22Rv1 (cell line): ENCODE data around the gene ZNF746.
"Not testable (repeated sequence)": the region's sequence is repeated elsewhere in the genome, so short reads cannot be mapped to it uniquely, and the experiment has no call there.

Experiments used
- H3K27ac ChIP-seq: fragments of 450-650 bp; 2 replicates; pipeline ENCODE4 v1.5.1; 2017
- CTCF ChIP-seq: fragments of 450-650 bp; IDR thresholded peaks from 2 replicates; pipeline ENCODE4 v1.5.1; 2017; ENCODE audit warnings: mild to moderate bottlenecking
- ZFX ChIP-seq: fragments of 450-650 bp; IDR thresholded peaks from 2 replicates; pipeline ENCODE4 v1.6.1; 2017; ENCODE audit warnings: antibody characterized with exemption, borderline replicate concordance

ZNF746 gene

GRCh38 chr7:149449897-149450296 lies 47.7 kb downstream of the ZNF746 start:
- H3K27ac ChIP-seq = no peak overlapping the region
- TF ChIP-seq CTCF (no peak), ZFX (no peak)

GRCh38 chr7:149448961-149449360 lies 48.6 kb downstream of the ZNF746 start:
- H3K27ac ChIP-seq = no peak overlapping the region
- TF ChIP-seq CTCF = no peak
- TF ChIP-seq ZFX = no peak

GRCh38 chr7:149446026-149446425 lies 51.6 kb downstream of the ZNF746 start:
- H3K27ac ChIP-seq = not testable (repeated sequence)

GRCh38 chr7:149444287-149444686 lies 53.3 kb downstream of the ZNF746 start:
- TF ChIP-seq ZFX = no peak
- no peak for TF ChIP-seq CTCF
- H3K27ac ChIP-seq = no peak overlapping the region

GRCh38 chr7:149443523-149443922 lies 54.1 kb downstream of the ZNF746 start:
- TF ChIP-seq ZFX = no peak
- no peak for TF ChIP-seq CTCF
- H3K27ac ChIP-seq = no peak overlapping the region

GRCh38 chr7:149442924-149443323 lies 54.7 kb downstream of the ZNF746 start:
- no peak overlapping the region for H3K27ac ChIP-seq
- TF ChIP-seq ZFX = no peak
- TF ChIP-seq CTCF = no peak

- no peak overlapping the region for H3K27ac ChIP-seq
- TF ChIP-seq ZFX = no peak
- no peak for TF ChIP-seq CTCF
These were observed 57.4 kb downstream of the ZNF746 start for GRCh38 chr7:149440222-149440621.

GRCh38 chr7:149436358-149436757 lies 61.3 kb downstream of the ZNF746 start:
- TF ChIP-seq CTCF = no peak
- TF ChIP-seq ZFX = no peak
- no peak overlapping the region for H3K27ac ChIP-seq
